WERI-Rb-1 (cell line): ENCODE results near the gene IGDCC3.
A peak's percentile ranks its signal among the peaks of the same experiment; 100 is the strongest.

ENCODE experiments used
- DNase-seq: peaks from one replicate; pipeline ENCODE4 v3.0.0-alpha.2; 2020
- H3K27ac ChIP-seq: fragments of 250-450 bp; sonication (Bioruptor Pico); 2 replicates; pipeline ENCODE4 v1.5.1; 2020; ENCODE audit warnings: mild to moderate bottlenecking, moderate library complexity
- H3K27me3 ChIP-seq: fragments of 250-450 bp; sonication (Bioruptor Pico); 2 replicates; pipeline ENCODE4 v1.5.1; 2021; ENCODE audit warnings: mild to moderate bottlenecking, low read depth, moderate library complexity; ENCODE audit not compliant: insufficient read depth, severe bottlenecking
- H3K36me3 ChIP-seq: fragments of 250-450 bp; sonication (Bioruptor Pico); 2 replicates; pipeline ENCODE4 v1.5.1; 2020; ENCODE audit warnings: mild to moderate bottlenecking, moderate library complexity
- H3K4me3 ChIP-seq: 2 replicates; pipeline ENCODE4 v1.5.1; 2011; ENCODE audit warnings: low read depth, mild to moderate bottlenecking, control low read depth, low read length
- H3K9me3 ChIP-seq: fragments of 250-450 bp; sonication (Bioruptor Pico); 2 replicates; pipeline ENCODE4 v1.5.1; 2021; ENCODE audit warnings: mild to moderate bottlenecking, moderate library complexity; ENCODE audit not compliant: severe bottlenecking
- TF ChIP-seq, protein P1 (sequence below): IDR thresholded peaks from 2 replicates; pipeline ENCODE4 v1.5.1; 2011; ENCODE audit warnings: low read depth, mild to moderate bottlenecking, control low read depth, inconsistent platforms, low read length

The IGDCC3 gene

DNA sequence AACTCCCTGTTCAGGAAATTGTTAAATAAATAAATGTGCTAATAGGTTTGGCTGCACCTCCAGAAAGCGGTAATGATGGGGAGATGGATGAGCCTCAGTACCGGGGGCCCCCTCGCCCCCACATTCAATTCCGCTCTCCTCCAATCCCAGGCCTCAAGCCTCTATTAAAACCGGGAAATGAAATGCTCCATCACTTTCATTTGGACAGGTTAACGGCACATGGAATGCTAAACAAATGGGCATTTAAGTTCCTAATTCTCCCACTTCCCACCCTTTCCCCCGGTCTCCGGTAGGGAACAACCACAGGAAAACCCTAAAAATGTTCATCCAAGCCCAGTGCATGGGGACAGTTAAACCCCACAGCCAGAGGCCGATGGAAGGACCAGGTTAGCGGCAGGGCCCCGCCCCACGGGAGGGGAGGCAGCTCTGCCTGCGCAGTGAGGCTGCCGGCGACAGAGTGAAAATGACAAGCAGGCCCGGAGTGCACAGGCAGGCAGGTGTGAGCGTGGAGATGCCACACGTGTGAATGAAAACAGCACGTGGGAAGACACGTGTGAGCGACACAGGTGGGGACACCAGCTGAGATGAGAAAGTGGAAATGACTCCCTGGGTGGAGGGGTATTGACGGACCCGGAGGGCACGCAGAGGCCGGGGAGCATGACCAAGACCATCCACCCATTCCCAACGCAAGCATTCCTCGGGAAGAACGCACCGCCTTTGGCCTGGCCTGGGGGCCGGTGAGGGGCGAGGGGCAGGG is 45.2 kb downstream of the IGDCC3 start:
- Histone ChIP-seq H3K27ac (peak overlapping the region; percentile 88), H3K9me3 (no peaks in the 10 kb centered on the region), H3K4me3 (no peak overlapping the region), H3K36me3 (peaks cover 27% of the 10 kb centered on the region), H3K27me3 (no peaks in the 10 kb centered on the region)
- DNase-seq = no peak
- TF ChIP-seq, protein P1, sequence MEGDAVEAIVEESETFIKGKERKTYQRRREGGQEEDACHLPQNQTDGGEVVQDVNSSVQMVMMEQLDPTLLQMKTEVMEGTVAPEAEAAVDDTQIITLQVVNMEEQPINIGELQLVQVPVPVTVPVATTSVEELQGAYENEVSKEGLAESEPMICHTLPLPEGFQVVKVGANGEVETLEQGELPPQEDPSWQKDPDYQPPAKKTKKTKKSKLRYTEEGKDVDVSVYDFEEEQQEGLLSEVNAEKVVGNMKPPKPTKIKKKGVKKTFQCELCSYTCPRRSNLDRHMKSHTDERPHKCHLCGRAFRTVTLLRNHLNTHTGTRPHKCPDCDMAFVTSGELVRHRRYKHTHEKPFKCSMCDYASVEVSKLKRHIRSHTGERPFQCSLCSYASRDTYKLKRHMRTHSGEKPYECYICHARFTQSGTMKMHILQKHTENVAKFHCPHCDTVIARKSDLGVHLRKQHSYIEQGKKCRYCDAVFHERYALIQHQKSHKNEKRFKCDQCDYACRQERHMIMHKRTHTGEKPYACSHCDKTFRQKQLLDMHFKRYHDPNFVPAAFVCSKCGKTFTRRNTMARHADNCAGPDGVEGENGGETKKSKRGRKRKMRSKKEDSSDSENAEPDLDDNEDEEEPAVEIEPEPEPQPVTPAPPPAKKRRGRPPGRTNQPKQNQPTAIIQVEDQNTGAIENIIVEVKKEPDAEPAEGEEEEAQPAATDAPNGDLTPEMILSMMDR = no peak

DNA sequence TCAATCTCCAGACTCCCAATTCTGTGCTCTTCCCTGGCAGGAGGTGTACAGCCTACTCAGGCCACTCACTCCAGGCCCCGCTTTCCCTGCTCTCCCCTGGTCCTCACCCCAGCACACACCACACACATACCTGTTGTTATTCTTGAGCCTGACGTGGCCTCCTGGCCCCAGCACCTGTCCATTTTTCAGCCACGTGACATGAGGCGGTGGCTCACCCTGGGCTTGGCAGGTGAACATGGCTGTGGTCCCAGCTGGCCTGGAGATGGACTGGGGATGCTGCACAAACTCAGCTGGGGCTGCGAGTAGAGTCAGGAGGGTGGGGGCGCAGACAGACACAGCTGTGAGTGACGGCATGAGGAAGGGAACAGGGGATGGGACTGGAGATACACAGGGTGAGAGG is 46.0 kb downstream of the IGDCC3 start:
- no peak overlapping the region for H3K27ac ChIP-seq
- peaks cover 27% of the 10 kb centered on the region for H3K36me3 ChIP-seq
- TF ChIP-seq, protein P1 = no peak
- no peaks in the 10 kb centered on the region for H3K27me3 ChIP-seq
- H3K9me3 ChIP-seq = no peaks in the 10 kb centered on the region
- DNase-seq = no peak
- H3K4me3 ChIP-seq = no peak overlapping the region

DNA sequence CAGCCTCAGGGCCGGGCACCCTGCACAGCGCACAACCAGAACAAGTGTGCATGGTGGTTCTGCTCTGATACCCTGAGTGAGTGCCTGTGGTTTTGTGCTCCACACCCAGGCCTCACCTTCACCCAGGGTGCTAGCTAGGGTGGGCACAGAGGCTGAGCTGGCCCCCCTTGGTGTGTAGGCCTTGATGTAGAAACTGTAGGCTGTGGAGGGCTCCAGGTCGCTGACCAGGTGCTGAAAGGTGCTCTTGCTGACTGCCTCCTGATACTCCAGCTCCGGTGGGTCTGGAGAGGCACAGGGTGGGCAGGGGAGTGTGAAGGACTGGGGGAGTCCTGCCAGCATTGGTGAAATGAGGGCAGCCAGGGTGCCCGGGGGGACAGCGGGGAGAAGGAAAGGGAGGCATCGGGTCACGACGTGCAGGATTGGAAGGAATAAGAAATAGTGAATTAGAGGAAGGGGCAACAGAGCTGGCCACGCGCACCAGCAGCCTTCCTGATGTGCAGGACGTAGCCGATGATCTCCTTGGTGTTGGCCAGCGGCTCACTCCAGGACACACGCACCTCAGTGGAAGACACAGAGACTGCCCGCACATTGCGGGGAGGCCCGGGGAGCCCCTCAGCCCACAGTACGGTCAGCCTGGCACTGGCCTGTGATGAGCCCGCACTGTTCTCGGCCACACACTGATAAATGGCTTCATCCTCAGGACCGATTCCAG is 46.7 kb downstream of the IGDCC3 start:
- Histone ChIP-seq H3K27ac (no peak overlapping the region), H3K27me3 (no peaks in the 10 kb centered on the region), H3K36me3 (peaks cover 27% of the 10 kb centered on the region), H3K4me3 (no peak overlapping the region), H3K9me3 (no peaks in the 10 kb centered on the region)
- TF ChIP-seq, protein P1 = no peak
- DNase-seq = no peak

DNA sequence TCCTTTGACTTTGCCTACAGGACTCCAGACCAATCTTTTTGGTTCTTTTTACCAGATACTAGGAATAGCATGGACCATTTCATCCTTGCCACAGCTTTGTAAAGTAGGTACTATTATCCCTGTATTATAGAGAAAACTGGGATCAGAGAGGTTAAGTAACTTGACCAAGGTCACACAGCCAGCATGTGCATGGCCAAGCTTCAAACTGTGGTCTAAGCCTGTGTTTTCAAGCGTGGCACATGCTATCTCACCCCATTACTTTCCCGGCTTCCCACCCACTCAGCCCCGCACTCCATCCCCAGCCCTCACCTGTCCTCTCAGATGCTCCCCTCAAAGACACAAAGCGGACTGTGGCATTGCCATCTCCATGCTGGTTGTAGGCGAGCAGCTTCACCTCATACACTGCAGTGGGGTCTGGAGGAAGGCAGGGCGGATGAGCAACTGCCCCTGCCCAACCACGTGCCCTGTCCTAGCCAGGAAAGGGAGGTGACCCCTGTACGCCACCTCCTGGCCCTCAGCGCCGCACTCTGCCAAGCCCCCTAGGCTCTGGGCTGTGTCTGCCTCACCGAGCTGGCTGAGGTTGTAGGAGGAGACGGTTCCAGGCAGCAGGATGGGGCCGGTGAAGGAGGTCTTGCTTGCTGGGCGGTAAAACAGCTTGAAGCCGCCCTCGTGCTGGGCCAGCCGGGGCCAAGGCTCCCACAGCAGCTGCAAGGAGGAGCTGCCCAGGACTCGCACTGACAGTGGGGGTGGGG is 47.6 kb downstream of the IGDCC3 start:
- Histone ChIP-seq H3K27ac (no peak overlapping the region), H3K4me3 (no peak overlapping the region), H3K36me3 (peaks cover 27% of the 10 kb centered on the region), H3K9me3 (no peaks in the 10 kb centered on the region), H3K27me3 (no peaks in the 10 kb centered on the region)
- TF ChIP-seq, protein P1 = no peak
- no peak for DNase-seq

DNA sequence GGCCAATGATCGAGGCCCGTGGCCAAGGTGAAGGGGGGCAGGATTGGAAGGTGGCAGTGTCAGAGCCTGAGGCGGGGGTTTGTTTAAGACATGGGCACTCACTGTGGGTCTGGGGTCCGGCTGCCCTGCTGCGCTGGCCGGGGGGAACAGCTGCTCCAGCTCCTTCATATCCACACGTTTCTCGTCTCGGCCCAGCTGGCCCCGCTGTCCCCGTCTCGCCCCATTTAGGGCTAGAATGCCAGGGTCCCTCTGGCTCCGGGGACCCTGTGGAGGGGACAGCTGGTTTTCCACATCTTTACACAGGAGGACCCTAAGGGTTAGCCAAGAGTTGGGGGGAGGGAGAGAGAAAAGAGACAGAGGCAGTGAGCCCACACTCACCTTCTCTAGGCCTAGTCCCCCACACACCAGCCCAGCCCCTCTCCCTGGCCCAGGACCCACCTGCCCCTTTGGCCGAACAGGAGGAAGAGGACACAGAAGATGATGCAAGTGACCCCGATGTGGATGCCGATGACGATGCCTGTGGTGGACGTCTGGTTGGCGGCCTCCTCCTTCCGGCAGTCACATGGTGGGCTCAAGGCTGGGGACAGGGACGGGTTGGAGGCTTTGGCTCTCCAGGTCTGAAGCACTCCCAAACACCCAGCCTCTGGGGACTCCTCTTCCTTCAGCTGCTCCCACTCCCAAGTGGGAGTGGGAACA is 48.4 kb downstream of the IGDCC3 start:
- H3K36me3 ChIP-seq = peaks cover 27% of the 10 kb centered on the region
- H3K4me3 ChIP-seq = no peak overlapping the region
- H3K27me3 ChIP-seq = no peaks in the 10 kb centered on the region
- H3K27ac ChIP-seq = no peak overlapping the region
- DNase-seq = no peak
- TF ChIP-seq, protein P1 = no peak
- H3K9me3 ChIP-seq = no peaks in the 10 kb centered on the region
